DMS114 treated with DMSO at 0.1 percent for 48 hours (cell line): Measurements from ENCODE around the gene CARD10.
"Not testable (repeated sequence)": the region's sequence is repeated elsewhere in the genome, so short reads cannot be mapped to it uniquely, and the experiment has no call there.

Experiments used
- DNase-seq: peaks from one replicate; lab custom pipeline; 2025; ENCODE audit not compliant: unreplicated experiment; lab: John Stamatoyannopoulos, UW

CARD10 gene

GRCh38 chr22:37468201-37468695, 51.0 kb downstream of the CARD10 start:
- DNase-seq, result not testable (repeated sequence)

GRCh38 chr22:37467391-37467955, 51.7 kb downstream of the CARD10 start:
- DNase-seq, result no peak

- DNase-seq, result no peak
These were observed 55.0 kb downstream of the CARD10 start for GRCh38 chr22:37464181-37464580.

GRCh38 chr22:37462983-37463382, 56.2 kb downstream of the CARD10 start:
- DNase-seq, result no peak

- no peak for DNase-seq
These were observed 56.8 kb downstream of the CARD10 start for GRCh38 chr22:37462436-37462835.

- no peak for DNase-seq
These were observed 57.3 kb downstream of the CARD10 start for GRCh38 chr22:37461961-37462360.

GRCh38 chr22:37460684-37461083, 58.5 kb downstream of the CARD10 start:
- no peak for DNase-seq

- no peak for DNase-seq
These were observed 60.0 kb downstream of the CARD10 start for GRCh38 chr22:37459206-37459605.

GRCh38 chr22:37457093-37457893, 61.9 kb downstream of the CARD10 start:
- DNase-seq, result no peak

GRCh38 chr22:37456346-37456745, 62.9 kb downstream of the CARD10 start:
- DNase-seq, result no peak

GRCh38 chr22:37455896-37456295, 63.3 kb downstream of the CARD10 start:
- no peak for DNase-seq

- DNase-seq, result no peak
These were observed 64.1 kb downstream of the CARD10 start for GRCh38 chr22:37454857-37455686.

GRCh38 chr22:37453696-37454095, 65.5 kb downstream of the CARD10 start:
- DNase-seq, result no peak

GRCh38 chr22:37451218-37451617, 68.0 kb downstream of the CARD10 start:
- no peak for DNase-seq

- no peak for DNase-seq
These were observed 69.7 kb downstream of the CARD10 start for GRCh38 chr22:37449331-37450001.

- no peak for DNase-seq
These were observed 70.6 kb downstream of the CARD10 start for GRCh38 chr22:37448516-37449127.

GRCh38 chr22:37445501-37445900, 73.7 kb downstream of the CARD10 start:
- DNase-seq, result no peak

GRCh38 chr22:37443977-37444376, 75.2 kb downstream of the CARD10 start:
- no peak for DNase-seq

GRCh38 chr22:37443086-37443485, 76.1 kb downstream of the CARD10 start:
- no peak for DNase-seq

- DNase-seq, result no peak
These were observed 76.7 kb downstream of the CARD10 start for GRCh38 chr22:37442537-37442936.

GRCh38 chr22:37442135-37442534, 77.1 kb downstream of the CARD10 start:
- no peak for DNase-seq
